Trophoblast cell (in vitro differentiated cells and primary cell): ENCODE results near the gene ERCC1.
A peak's percentile ranks its signal among the peaks of the same experiment; 100 is the strongest.

ENCODE experiments used
- DNase-seq, 2 donors: peaks; one replicate each; pipeline ENCODE4 v3.0.0-alpha.2; 2016
- H2AFZ ChIP-seq: 2 replicates; pipeline ENCODE4 v1.6.1; 2013; ENCODE audit warnings: low read length, moderate library complexity, mild to moderate bottlenecking; ENCODE audit not compliant: insufficient read depth, poor library complexity
- H2AK5ac ChIP-seq: 2 replicates; pipeline ENCODE4 v1.6.1; 2013; ENCODE audit warnings: mild to moderate bottlenecking, low read length
- H2BK120ac ChIP-seq: 2 replicates; pipeline ENCODE4 v1.6.1; 2013; ENCODE audit warnings: low read length, mild to moderate bottlenecking, moderate library complexity; ENCODE audit not compliant: insufficient read depth, poor library complexity
- H2BK12ac ChIP-seq: 2 replicates; pipeline ENCODE4 v1.6.1; 2013; ENCODE audit warnings: mild to moderate bottlenecking, low read length, moderate library complexity
- H2BK5ac ChIP-seq: 2 replicates; pipeline ENCODE4 v1.6.1; 2013; ENCODE audit warnings: low read length, low read depth, moderate library complexity, mild to moderate bottlenecking; ENCODE audit not compliant: poor library complexity
- H3K14ac ChIP-seq: 2 replicates; pipeline ENCODE4 v1.6.1; 2013; ENCODE audit warnings: mild to moderate bottlenecking, low read length
- H3K18ac ChIP-seq: 2 replicates; pipeline ENCODE4 v1.6.1; 2013; ENCODE audit warnings: mild to moderate bottlenecking, low read length
- H3K23ac ChIP-seq: 2 replicates; pipeline ENCODE4 v1.6.1; 2013; ENCODE audit warnings: low read length
- H3K27ac ChIP-seq: 2 replicates; pipeline ENCODE4 v1.5.1; 2013; ENCODE audit warnings: low read depth, mild to moderate bottlenecking, inconsistent platforms, low read length, moderate library complexity
- H3K27me3 ChIP-seq: 2 replicates; pipeline ENCODE4 v1.6.1; 2013; ENCODE audit warnings: inconsistent platforms, mild to moderate bottlenecking, low read length, moderate library complexity; ENCODE audit not compliant: insufficient read depth
- H3K36me3 ChIP-seq, 2 experiments: 1 replicate in 1 of 2; 2 replicates in 1 of 2; pipeline ENCODE4 v1.6.1; 2013; ENCODE audit warnings: low read length in 2 of 2, mild to moderate bottlenecking in 2 of 2, moderate library complexity in 1 of 2; ENCODE audit not compliant: insufficient read depth in 2 of 2, control insufficient read depth in 1 of 2
- H3K4ac ChIP-seq: 2 replicates; pipeline ENCODE4 v1.6.1; 2013; ENCODE audit warnings: low read depth, mild to moderate bottlenecking, low read length, moderate library complexity
- H3K4me1 ChIP-seq, 2 experiments: 1 replicate in 1 of 2; 2 replicates in 1 of 2; pipeline ENCODE4 v1.6.1; 2013; ENCODE audit warnings: low read length in 2 of 2, mild to moderate bottlenecking in 2 of 2, moderate library complexity in 1 of 2; ENCODE audit not compliant: insufficient read depth in 2 of 2, control insufficient read depth in 1 of 2
- H3K4me2 ChIP-seq: 2 replicates; pipeline ENCODE4 v1.6.1; 2013; ENCODE audit warnings: inconsistent platforms, mild to moderate bottlenecking, low read length, moderate library complexity
- H3K4me3 ChIP-seq: 2 replicates; pipeline ENCODE4 v1.5.1; 2013; ENCODE audit warnings: mild to moderate bottlenecking, low read depth, low read length, inconsistent platforms
- H3K79me1 ChIP-seq: one replicate; pipeline ENCODE4 v1.6.1; 2013; ENCODE audit warnings: low read length
- H3K79me2 ChIP-seq: 2 replicates; pipeline ENCODE4 v1.6.1; 2013; ENCODE audit warnings: low read length, mild to moderate bottlenecking; ENCODE audit not compliant: control insufficient read depth, insufficient read depth, poor library complexity
- H3K9ac ChIP-seq: 2 replicates; pipeline ENCODE4 v1.6.1; 2013; ENCODE audit warnings: mild to moderate bottlenecking, low read length
- H3K9me3 ChIP-seq: 2 replicates; pipeline ENCODE4 v1.6.1; 2013; ENCODE audit warnings: low read depth, mild to moderate bottlenecking, control low read depth, inconsistent platforms, low read length; ENCODE audit not compliant: insufficient read depth
- H4K12ac ChIP-seq: 2 replicates; pipeline ENCODE4 v1.6.1; 2013; ENCODE audit warnings: low read depth, mild to moderate bottlenecking, low read length, moderate library complexity
- H4K8ac ChIP-seq: 2 replicates; pipeline ENCODE4 v1.6.1; 2013; ENCODE audit warnings: low read depth, mild to moderate bottlenecking, low read length, moderate library complexity
- H4K91ac ChIP-seq: one replicate; pipeline ENCODE4 v1.6.1; 2013; ENCODE audit warnings: low read depth, mild to moderate bottlenecking, low read length, moderate library complexity
- WGBS: extraction: QIAGEN DNeasy Blood & Tissue Kit; methylation state at CpG from one replicate; pipeline ENCODE4 v1.1.7; 2013; ENCODE audit warnings: missing lambda C conversion rate; ENCODE audit not compliant: insufficient read length, insufficient coverage; ENCODE audit errors: extremely low coverage; 5-methylcytosine and 5-hydroxymethylcytosine counted together

Gene ERCC1

GRCh38 chr19:45451850-45452387 is 28.2 kb upstream of the ERCC1 start:
- peak overlapping the region; percentile 99 for H4K91ac ChIP-seq
- H3K27me3 ChIP-seq, result no peaks in the 10 kb centered on the region
- H2AK5ac ChIP-seq, result peak overlapping the region; percentile 91
- WGBS, result no CpG with 5 or more reads among the region's 12 CpGs
- no peak overlapping the region for H3K23ac ChIP-seq
- H3K14ac ChIP-seq, result peak overlapping the region; percentile 97
- peak overlapping the region; percentile 98 for H2BK5ac ChIP-seq
- DNase-seq, result peak; percentile 69 to 81
- H4K8ac ChIP-seq, result peak overlapping the region; percentile 92
- H3K9ac ChIP-seq, result no peak overlapping the region
- no peak overlapping the region for H2AFZ ChIP-seq
- peak overlapping the region; percentile 70 for H3K4me2 ChIP-seq
- peaks cover 21 to 40% of the 10 kb centered on the region in 2 experiments for H3K4me1 ChIP-seq
- no peak overlapping the region for H3K4me3 ChIP-seq
- H4K12ac ChIP-seq, result no peak overlapping the region
- H3K4ac ChIP-seq, result no peak overlapping the region
- peak overlapping the region; percentile 96 for H3K18ac ChIP-seq
- H3K79me2 ChIP-seq, result peaks cover 5% of the 10 kb centered on the region
- H3K9me3 ChIP-seq, result no peaks in the 10 kb centered on the region
- H3K36me3 ChIP-seq, result no peaks in the 10 kb centered on the region
- H3K79me1 ChIP-seq, result peaks cover 49% of the 10 kb centered on the region
- peak overlapping the region; percentile 98 for H2BK12ac ChIP-seq
- H3K27ac ChIP-seq, result peak overlapping the region; percentile 99
- peak overlapping the region; percentile 99 for H2BK120ac ChIP-seq

- H3K27ac ChIP-seq, result peak overlapping the region; percentile 99
- H3K23ac ChIP-seq, result no peak overlapping the region
- peak overlapping the region; percentile 46 for H3K9ac ChIP-seq
- H3K79me2 ChIP-seq, result peaks cover 5% of the 10 kb centered on the region
- H3K14ac ChIP-seq, result peak overlapping the region; percentile 97
- H3K4me3 ChIP-seq, result peak overlapping the region; percentile 63
- no peaks in the 10 kb centered on the region for H3K9me3 ChIP-seq
- H2AFZ ChIP-seq, result peak overlapping the region; percentile 87
- peaks cover 20 to 37% of the 10 kb centered on the region in 2 experiments for H3K4me1 ChIP-seq
- H3K18ac ChIP-seq, result peak overlapping the region; percentile 96
- peak overlapping the region; percentile 70 for H3K4me2 ChIP-seq
- H3K36me3 ChIP-seq, result no peaks in the 10 kb centered on the region
- H3K79me1 ChIP-seq, result peaks cover 47% of the 10 kb centered on the region
- peak overlapping the region; percentile 98 for H2BK12ac ChIP-seq
- H3K4ac ChIP-seq, result peak overlapping the region; percentile 90
- DNase-seq, result peak in 1 of 2 donors; percentile 63
- H2BK5ac ChIP-seq, result peak overlapping the region; percentile 98
- peak overlapping the region; percentile 99 for H2BK120ac ChIP-seq
- H2AK5ac ChIP-seq, result peak overlapping the region; percentile 91
- no CpG with 5 or more reads among the region's 28 CpGs for WGBS
- H4K12ac ChIP-seq, result peak overlapping the region; percentile 94
- peak overlapping the region; percentile 99 for H4K91ac ChIP-seq
- H4K8ac ChIP-seq, result peak overlapping the region; percentile 92
- no peaks in the 10 kb centered on the region for H3K27me3 ChIP-seq
These were observed 27.6 kb upstream of the ERCC1 start for GRCh38 chr19:45451131-45451849.

- peak overlapping the region; percentile 66 for H3K4me2 ChIP-seq
- peaks cover 35% of the 10 kb centered on the region for H3K79me1 ChIP-seq
- no peak overlapping the region for H2AFZ ChIP-seq
- DNase-seq, result no peak
- H3K36me3 ChIP-seq, result no peaks in the 10 kb centered on the region
- no CpG with 5 or more reads among the region's 5 CpGs for WGBS
- peaks cover 12 to 28% of the 10 kb centered on the region in 2 experiments for H3K4me1 ChIP-seq
- H4K91ac ChIP-seq, result peak overlapping the region; percentile 96
- H2BK5ac ChIP-seq, result peak overlapping the region; percentile 96
- H4K8ac ChIP-seq, result peak overlapping the region; percentile 87
- no peak overlapping the region for H3K4me3 ChIP-seq
- H3K23ac ChIP-seq, result no peak overlapping the region
- H3K4ac ChIP-seq, result peak overlapping the region; percentile 22
- H2BK120ac ChIP-seq, result peak overlapping the region; percentile 94
- no peak overlapping the region for H2AK5ac ChIP-seq
- H4K12ac ChIP-seq, result peak overlapping the region; percentile 66
- H3K9me3 ChIP-seq, result no peaks in the 10 kb centered on the region
- peak overlapping the region; percentile 92 for H3K14ac ChIP-seq
- H3K27ac ChIP-seq, result peak overlapping the region; percentile 60
- H3K79me2 ChIP-seq, result peaks cover 3% of the 10 kb centered on the region
- H3K18ac ChIP-seq, result no peak overlapping the region
- no peaks in the 10 kb centered on the region for H3K27me3 ChIP-seq
- peak overlapping the region; percentile 19 for H2BK12ac ChIP-seq
- no peak overlapping the region for H3K9ac ChIP-seq
These were observed 26.3 kb upstream of the ERCC1 start for GRCh38 chr19:45450012-45450333.

- peak in 1 of 2 donors; percentile 46 for DNase-seq
- no peak overlapping the region for H3K23ac ChIP-seq
- peaks cover 4% of the 10 kb centered on the region for H3K79me2 ChIP-seq
- peak overlapping the region; percentile 15 for H4K8ac ChIP-seq
- peak overlapping the region; percentile 60 for H3K4ac ChIP-seq
- peaks cover 9 to 30% of the 10 kb centered on the region in 2 experiments for H3K4me1 ChIP-seq
- peaks cover 36% of the 10 kb centered on the region for H3K79me1 ChIP-seq
- WGBS, result no CpG with 5 or more reads among the region's 7 CpGs
- peak overlapping the region; percentile 7 for H2BK5ac ChIP-seq
- H3K27ac ChIP-seq, result no peak overlapping the region
- H3K27me3 ChIP-seq, result no peaks in the 10 kb centered on the region
- H3K9ac ChIP-seq, result no peak overlapping the region
- no peaks in the 10 kb centered on the region for H3K9me3 ChIP-seq
- H2AFZ ChIP-seq, result no peak overlapping the region
- H3K4me3 ChIP-seq, result no peak overlapping the region
- H3K18ac ChIP-seq, result peak overlapping the region; percentile 46
- H2BK12ac ChIP-seq, result peak overlapping the region; percentile 37
- no peak overlapping the region for H2AK5ac ChIP-seq
- H3K36me3 ChIP-seq, result no peaks in the 10 kb centered on the region
- H3K4me2 ChIP-seq, result no peak overlapping the region
- peak overlapping the region; percentile 1 for H4K91ac ChIP-seq
- no peak overlapping the region for H3K14ac ChIP-seq
- no peak overlapping the region for H4K12ac ChIP-seq
- no peak overlapping the region for H2BK120ac ChIP-seq
These were observed 25.2 kb upstream of the ERCC1 start for GRCh38 chr19:45448887-45449299.
